GM21367 (cell line): ENCODE measurements around the gene SREBF2.
"Not testable (repeated sequence)": the region's sequence is repeated elsewhere in the genome, so short reads cannot be mapped to it uniquely, and the experiment has no call there.

Source experiments
- ATAC-seq: cut with Tn5 transposase; IDR thresholded peaks from one replicate; pipeline ENCODE4 v1.9.1; 2021; ENCODE audit not compliant: unreplicated experiment

SREBF2 gene

DNA sequence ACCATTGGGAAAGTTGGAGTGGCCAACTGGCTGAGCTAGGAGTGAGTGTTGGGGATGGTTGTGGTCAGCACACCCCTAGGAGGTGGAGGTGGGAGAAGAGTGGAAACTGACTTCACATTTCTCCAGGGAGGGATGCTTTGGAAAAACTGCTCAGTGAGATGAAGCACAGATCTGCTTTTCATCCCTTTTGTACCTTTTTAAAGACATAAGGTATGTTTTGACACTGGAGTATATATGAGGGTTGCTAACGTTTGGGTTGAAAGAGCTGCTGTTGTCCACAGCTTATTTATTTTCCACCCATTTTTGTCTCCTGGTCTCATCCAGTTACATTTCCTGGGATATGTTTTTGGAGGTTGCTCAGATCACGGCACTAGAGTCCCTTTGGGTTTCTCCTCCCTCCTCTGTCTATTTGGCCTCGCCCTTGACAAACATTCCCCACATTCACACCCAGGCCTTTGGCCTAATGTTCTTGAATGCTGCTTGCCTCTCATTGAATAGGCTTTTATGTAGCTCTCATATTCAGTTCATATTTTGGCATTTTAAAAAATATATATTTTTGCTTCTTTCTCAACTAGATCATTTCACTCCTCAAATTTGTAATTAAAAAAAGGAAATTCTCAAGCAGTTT lies 8.3 kb downstream of the SREBF2 start:
- ATAC-seq = no peak

DNA sequence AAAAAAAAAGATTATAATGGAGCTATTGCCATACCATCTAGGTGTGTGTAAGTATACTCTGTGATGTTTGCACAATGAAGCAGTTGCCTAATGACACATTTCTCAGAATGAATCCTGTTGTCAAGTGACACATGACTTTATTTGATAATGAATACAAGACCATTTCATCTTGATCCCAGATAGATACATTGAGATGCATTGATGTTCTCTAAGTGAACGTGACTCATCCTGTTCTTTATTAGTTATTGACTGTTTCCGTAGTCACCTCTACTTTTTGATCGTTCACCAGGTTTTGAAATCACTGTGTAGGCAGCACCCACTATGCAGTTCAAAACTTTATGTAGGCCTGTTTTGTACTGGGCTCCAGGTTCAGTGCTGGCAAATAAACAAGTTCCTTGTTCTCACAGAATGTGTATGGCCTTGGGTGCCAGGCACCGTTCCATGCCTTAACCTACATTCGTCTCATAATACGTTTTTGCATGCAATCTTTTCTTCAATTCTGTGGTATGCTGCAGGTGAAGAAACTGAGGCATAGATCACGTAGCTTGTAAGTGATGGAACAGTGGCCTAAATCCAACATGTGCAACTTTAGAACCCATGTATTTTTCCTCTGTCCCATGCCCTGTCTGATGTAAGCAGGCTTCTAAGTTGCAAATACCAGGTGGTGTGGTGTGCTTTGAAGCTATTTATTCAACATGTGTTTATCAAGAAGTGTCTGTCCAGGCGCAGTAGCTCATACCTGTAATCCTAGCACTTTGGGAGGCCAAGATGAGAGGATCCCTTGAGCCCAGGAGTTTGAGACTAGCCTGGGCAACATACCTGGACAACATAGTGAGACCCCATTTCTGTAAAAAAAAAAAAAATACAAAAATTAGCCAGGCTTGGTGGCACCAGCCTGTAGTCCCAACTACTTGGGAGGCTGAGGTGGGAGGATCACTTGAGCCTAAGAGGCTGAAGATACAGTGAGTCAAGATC lies 10.4 kb downstream of the SREBF2 start:
- ATAC-seq = no peak

GRCh38 chr22:41844036-41844435 lies 11.1 kb downstream of the SREBF2 start:
- ATAC-seq = no peak

GRCh38 chr22:41844513-41844912 lies 11.6 kb downstream of the SREBF2 start:
- ATAC-seq = no peak

DNA sequence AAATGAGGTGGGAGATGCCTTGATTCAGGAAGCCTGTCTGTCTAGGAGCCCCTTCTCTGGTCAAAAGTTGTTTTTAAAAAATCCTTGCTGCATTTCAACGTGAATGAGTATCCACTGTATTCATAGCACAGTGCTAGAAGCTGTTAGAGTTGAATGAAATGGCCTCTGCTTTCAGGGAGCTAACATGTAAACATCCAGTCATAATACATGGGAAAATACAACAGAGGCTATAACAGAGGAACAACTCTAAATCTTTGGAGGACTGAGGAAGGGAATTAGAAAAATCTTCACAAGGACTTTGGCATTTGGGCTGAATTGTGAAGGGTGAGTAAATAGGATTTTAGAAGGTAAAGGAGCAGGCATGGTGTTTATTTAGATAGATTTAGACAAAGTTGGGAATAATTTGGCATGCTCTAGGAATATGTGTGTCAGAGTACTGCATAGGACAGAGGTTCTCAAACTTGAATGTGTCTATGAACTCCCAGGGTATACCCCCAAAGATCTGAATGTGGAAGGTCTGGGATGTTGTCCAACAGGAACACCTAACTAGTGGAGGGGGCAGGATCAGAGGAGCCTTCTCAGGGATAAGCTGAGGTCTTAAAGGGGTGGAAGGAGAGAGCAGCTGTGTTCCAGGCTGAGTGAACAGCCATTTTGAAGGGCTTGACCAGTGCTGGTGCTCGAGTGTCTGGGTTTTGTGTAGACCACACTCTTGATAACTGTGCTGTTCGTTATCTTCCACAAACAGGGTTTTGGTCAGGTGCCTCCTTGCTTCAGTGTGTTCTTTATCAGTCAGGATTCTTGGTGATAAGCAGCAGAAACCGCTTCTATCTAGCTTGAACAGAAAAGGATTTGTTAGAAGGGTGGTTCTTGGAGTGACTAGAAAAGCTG lies 12.7 kb downstream of the SREBF2 start:
- no peak for ATAC-seq

- ATAC-seq = no peak
Measured at GRCh38 chr22:41846268-41846987, 13.5 kb downstream of the SREBF2 start.

- ATAC-seq = no peak
Measured at GRCh38 chr22:41847300-41847699, 14.4 kb downstream of the SREBF2 start.

DNA sequence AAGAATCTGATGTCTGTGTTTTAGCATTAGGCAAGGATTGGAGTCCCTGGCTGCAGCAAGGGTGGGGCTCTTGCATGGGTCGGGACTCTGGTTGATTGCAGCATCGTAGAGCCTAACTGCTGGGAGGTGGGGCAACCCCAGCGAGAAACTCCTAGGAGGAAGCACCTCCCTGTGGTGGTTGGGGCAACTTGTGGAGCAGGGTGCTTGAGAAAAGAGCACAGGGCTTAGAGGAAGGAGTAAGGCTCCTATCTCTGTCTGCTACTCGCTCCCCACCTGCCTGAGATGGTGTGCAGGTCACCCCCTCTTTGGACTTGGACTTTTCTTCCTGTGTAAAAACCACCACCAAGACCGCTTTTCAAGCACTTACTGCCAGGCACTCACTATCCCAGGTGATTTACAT lies 15.6 kb downstream of the SREBF2 start:
- ATAC-seq = no peak

DNA sequence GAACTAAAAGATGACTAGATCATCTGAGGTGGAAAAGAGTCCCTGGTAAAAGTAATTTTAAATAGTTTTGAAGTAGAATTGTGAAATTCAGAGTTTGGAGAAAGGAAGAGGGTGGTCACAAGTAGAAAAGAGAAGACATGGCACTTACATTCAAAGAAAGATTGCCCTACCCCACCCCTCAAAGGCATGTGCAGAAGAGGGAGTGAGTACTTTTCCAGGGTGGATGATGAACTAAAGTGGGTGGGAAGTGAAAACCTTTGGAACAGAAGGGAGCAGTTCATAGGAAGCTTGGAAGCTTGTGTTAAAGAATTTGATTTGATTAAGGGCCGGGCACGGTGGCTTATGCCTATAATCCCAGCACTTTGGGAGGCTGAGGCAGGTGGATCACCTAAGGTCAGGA lies 23.6 kb downstream of the SREBF2 start:
- ATAC-seq = no peak

DNA sequence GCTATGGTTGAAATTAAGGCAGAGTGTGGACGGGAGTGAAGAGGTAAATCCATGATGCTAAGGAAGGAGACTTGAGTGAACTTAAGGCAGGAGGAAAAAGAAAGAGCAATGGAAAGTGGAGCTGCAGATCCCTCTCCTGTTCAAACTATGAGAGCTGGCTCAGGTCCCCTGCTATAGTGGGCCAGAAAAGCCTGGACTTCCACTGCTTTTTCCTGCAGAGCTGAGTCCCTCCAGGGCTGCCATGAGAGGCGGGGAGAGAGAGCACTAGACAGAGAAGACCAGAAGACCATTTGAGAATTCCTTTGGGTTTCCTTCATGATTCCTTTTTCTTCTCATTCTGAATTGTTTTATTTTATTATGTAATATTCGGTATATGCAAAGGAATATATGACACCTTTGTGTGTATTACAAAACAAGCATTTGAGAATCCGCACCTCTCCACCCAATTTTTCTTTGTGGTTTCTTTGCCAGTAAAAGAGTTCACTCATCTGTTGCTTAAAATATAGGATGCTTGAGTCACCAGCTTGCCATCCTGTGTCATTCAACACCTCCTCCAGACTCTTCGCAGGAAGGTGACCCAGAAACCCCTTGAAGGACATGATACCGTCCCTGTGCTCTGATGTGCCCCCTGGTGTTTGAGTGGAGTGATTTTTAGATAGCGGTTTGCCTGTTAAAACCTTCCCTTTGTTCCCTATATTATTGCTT lies 24.4 kb downstream of the SREBF2 start:
- ATAC-seq = no peak

DNA sequence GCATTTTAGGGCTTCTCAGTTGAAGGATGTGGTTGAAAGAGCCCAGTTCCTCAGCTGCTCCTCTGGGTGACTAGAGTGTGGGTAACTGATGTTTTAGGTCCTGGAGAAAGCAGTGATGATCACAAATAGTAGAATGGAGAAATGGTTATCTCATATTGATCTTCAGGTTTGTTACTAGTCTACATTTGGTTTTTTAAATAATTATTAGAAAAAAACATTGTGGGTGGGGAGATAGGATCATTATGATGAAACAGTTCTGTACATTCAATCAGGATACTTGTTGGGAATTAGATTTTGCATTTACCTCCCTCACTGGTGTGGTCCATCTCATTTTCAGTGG lies 24.9 kb downstream of the SREBF2 start:
- no peak for ATAC-seq

DNA sequence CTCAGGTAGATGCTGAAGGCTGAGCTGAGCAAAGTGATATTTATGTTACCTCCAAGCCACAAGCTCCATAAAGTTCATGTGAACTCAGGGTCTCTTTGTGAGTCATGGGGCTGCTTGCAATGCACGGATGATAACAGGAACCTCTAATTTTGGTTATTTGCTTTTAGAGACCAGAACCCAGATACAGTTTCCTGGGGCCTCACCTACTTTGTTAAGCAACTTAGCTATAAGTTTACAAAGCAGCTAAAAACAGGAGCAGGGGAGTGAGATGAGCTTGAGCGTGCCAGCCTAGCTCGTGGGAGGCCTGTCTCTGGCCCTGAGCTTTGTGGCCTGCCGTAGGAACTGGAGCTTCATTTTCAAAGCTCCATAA lies 29.2 kb downstream of the SREBF2 start:
- no peak for ATAC-seq

DNA sequence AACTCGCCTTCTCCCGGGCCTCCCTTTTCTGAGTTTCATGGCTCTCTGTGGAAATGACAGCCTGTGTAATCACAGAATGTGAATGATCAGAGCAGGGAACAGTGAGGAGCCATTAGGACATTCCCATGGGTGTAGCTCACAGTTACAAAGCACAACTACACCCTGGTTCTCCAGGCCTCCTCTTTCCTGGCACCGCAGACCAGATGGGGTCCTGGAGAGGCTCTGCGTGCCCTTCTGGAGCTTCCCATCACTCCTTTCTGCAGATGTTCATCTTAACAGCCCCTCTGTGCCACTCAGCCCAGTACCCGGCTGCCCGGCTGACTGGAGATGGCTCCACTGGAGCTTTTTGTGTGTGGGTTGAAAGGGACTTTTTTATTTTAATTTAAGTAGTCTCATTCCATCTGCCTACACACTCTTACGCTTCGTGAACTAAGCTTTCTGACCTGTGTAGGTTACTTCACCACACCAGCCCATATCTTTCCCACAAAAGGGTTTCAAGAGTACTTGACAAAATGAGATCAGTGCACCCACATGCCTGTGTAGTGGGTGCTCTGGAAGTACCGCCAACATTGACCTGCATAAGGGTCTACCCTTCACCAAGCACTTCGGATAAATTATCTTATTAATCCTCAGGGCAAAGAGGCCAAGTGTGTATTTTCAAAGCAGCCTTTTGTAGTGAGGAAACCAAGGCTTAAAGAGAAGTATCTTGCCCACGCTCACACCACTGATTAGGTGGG lies 29.8 kb downstream of the SREBF2 start:
- ATAC-seq = no peak

DNA sequence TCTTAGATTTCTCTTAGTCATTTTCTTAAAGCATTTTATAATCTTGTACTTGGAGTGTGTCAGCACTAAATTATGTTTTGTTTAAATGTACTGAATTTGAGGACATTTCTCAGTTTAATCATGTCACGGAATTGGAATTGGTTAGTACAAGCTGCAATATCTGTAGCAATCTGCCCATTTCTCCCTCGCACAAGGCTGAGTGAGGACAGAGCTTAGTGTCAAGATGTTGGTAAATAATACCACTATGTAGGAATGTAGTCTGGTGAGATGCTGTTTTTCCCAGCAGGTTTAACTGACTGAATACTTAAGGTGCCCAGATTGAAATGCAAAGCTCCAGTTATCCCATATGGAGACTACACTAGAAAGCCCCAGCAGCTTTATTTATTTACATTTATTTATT lies 30.6 kb downstream of the SREBF2 start:
- ATAC-seq = no peak

DNA sequence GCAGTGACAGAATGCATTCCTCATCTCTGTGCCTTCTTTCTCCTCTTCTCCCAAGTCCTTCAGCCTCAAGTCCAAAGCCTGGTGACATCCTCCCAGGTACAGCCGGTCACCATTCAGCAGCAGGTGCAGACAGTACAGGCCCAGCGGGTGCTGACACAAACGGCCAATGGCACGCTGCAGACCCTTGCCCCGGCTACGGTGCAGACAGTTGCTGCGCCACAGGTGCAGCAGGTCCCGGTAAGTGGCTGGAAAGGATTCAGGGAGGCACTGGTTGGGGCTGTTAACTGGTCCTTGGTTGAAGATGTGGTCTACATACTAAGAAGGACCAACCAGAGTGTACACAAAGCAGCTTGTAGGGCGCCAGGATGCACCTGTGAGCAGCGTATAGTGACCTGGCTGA lies 35.7 kb downstream of the SREBF2 start:
- no peak for ATAC-seq

DNA sequence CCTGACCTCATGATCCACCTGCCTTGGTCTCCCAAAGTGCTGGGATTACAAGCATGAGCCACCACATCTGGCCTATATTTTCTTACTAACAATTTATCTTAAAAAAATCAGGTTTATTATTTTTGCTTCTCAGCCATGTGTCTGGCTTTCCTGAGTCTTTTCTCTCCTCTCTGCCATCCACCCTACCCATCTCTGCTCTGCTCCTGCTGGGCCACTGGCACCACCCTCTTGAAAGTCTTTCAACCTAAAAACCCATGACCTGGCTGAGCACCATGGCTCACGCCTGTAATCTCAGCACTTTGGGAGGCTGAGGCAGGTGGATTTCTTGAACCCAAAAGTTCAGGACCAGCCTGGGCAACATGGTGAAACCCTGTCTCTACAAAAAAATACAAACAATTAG lies 37.2 kb downstream of the SREBF2 start:
- ATAC-seq = not testable (repeated sequence)

- ATAC-seq = no peak
Measured at GRCh38 chr22:41870786-41871185, 37.9 kb downstream of the SREBF2 start.

- ATAC-seq = no peak
Measured at GRCh38 chr22:41873391-41873790, 40.5 kb downstream of the SREBF2 start.

- no peak for ATAC-seq
Measured at GRCh38 chr22:41874090-41874489, 41.2 kb downstream of the SREBF2 start.
